BLaER1 (cell line): ENCODE data around the gene KANK3.
A peak's percentile ranks its signal among the peaks of the same experiment; 100 is the strongest.
"Not testable (repeated sequence)": the region's sequence is repeated elsewhere in the genome, so short reads cannot be mapped to it uniquely, and the experiment has no call there.

Source experiments
- H3K27ac ChIP-seq: shearing (Covaris generic); formaldehyde crosslinking; 2 replicates; pipeline ENCODE4 v1.8.1; 2022
- H3K27me3 ChIP-seq: shearing (Covaris generic); formaldehyde crosslinking; 2 replicates; pipeline ENCODE4 v1.8.1; 2022
- H3K36me3 ChIP-seq: shearing (Covaris generic); formaldehyde crosslinking; 2 replicates; pipeline ENCODE4 v1.8.1; 2022
- H3K4me1 ChIP-seq: shearing (Covaris generic); formaldehyde crosslinking; 2 replicates; pipeline ENCODE4 v1.8.1; 2022
- H3K4me2 ChIP-seq: shearing (Covaris generic); formaldehyde crosslinking; 2 replicates; pipeline ENCODE4 v1.8.1; 2022
- H3K4me3 ChIP-seq: shearing (Covaris generic); formaldehyde crosslinking; 2 replicates; pipeline ENCODE4 v1.8.1; 2022
- H3K9ac ChIP-seq: shearing (Covaris generic); formaldehyde crosslinking; 2 replicates; pipeline ENCODE4 v1.8.1; 2022
- H3K9me3 ChIP-seq: shearing (Covaris generic); formaldehyde crosslinking; 2 replicates; pipeline ENCODE4 v1.8.1; 2022
- H4K20me1 ChIP-seq: shearing (Covaris generic); formaldehyde crosslinking; 2 replicates; pipeline ENCODE4 v1.8.1; 2022
- Cebpa-rat ChIP-seq: shearing (Covaris generic); IDR thresholded peaks from 2 replicates; pipeline ENCODE4 v1.8.1; 2022

KANK3 gene

GRCh38 chr19:8379156-8379891, 36.3 kb upstream of the KANK3 start:
- H3K4me2 ChIP-seq, result not testable (repeated sequence)

GRCh38 chr19:8377598-8377997, 34.5 kb upstream of the KANK3 start:
- Histone ChIP-seq H3K9me3 (peaks cover 9% of the 10 kb centered on the region; the same call in 1 of the 2 replicates), H3K27ac (no peak overlapping the region), H4K20me1 (no peaks in the 10 kb centered on the region), H3K4me1 (no peaks in the 10 kb centered on the region), H3K9ac (no peak overlapping the region), H3K27me3 (no peaks in the 10 kb centered on the region), H3K36me3 (peaks cover 61% of the 10 kb centered on the region), H3K4me3 (no peak overlapping the region), H3K4me2 (no peak overlapping the region)
- no peak for TF ChIP-seq Cebpa-rat

More at GRCh38 chr19:8379156-8379891, 36.3 kb upstream of the KANK3 start:
- H3K4me1 ChIP-seq, H3K4me3 ChIP-seq, H3K9me3 ChIP-seq, H3K27me3 ChIP-seq, H4K20me1 ChIP-seq, H3K9ac ChIP-seq, H3K27ac ChIP-seq: not testable (repeated sequence)
- H3K36me3 ChIP-seq, result peaks cover 47% of the 10 kb centered on the region

GRCh38 chr19:8376373-8376974, 33.4 kb upstream of the KANK3 start:
- H3K4me1 ChIP-seq, H3K4me2 ChIP-seq, H3K4me3 ChIP-seq, H3K9me3 ChIP-seq, H3K27me3 ChIP-seq, H4K20me1 ChIP-seq, H3K27ac ChIP-seq, H3K9ac ChIP-seq: not testable (repeated sequence)
- H3K36me3 ChIP-seq, result peaks cover 61% of the 10 kb centered on the region

DNA sequence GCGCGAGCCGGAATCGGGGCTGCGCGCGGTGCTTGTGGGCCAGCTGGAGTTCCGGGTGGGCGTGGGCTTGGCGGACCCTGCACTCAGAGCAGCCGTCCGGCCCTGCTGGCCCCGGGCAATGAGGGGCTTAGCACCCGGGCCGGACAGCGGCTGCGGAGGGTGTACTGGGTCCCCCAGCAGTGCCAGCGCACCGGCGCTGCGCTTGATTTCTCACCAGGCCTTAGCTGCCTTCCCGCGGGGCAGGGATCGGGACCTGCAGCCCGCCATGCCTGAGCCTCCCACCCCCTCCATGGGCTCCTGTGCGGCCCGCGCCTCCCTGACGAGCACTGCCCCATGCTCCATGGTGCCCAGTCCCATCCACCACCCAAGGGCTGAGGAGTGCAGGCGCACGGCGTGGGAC, 32.7 kb upstream of the KANK3 start:
- peaks cover 69% of the 10 kb centered on the region for H3K36me3 ChIP-seq
- H3K27ac ChIP-seq, H3K4me2 ChIP-seq, H3K9ac ChIP-seq, H3K27me3 ChIP-seq, H4K20me1 ChIP-seq, H3K9me3 ChIP-seq, H3K4me1 ChIP-seq, H3K4me3 ChIP-seq: not testable (repeated sequence)

DNA sequence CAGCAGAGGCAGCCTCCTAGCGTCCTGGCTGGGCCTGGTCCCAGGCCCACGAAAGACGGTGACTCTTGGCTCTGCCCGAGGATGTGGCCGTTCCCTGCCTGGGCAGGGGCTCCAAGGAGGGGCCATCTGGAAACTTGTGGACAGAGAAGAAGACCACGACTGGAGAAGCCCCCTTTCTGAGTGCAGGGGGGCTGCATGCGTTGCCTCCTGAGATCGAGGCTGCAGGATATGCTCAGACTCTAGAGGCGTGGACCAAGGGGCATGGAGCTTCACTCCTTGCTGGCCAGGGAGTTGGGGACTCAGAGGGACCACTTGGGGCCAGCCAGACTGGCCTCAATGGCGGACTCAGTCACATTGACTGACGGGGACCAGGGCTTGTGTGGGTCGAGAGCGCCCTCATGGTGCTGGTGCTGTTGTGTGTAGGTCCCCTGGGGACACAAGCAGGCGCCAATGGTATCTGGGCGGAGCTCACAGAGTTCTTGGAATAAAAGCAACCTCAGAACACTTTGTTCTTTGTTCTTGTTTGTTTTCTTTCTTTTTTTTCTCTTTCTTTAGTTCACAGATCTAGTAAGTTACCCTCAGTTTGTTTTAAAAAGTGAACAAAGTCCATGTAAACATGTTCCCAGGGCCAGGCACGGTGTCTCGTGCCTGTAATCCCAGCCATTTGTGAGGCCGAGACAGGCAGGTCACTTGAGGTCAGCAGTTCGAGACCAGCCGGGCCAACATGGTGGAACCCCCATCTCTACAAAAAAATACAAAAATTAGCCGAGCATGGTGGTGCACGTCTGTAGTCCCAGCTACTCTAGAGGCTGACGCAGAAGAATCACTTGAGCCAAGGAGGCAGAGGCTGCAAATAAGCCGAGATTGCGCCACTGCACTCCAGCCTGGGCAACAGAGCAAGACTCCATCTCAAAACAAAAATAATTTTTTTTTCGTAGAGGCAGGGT, 31.1 kb upstream of the KANK3 start:
- H3K9me3 ChIP-seq, result peaks cover 2% of the 10 kb centered on the region; the same call in 1 of the 2 replicates
- no peak overlapping the region for H3K27ac ChIP-seq
- H4K20me1 ChIP-seq, result no peaks in the 10 kb centered on the region
- no peak for TF ChIP-seq Cebpa-rat
- no peak overlapping the region for H3K4me3 ChIP-seq
- no peak overlapping the region for H3K4me2 ChIP-seq
- H3K27me3 ChIP-seq, result no peaks in the 10 kb centered on the region
- peaks cover 59% of the 10 kb centered on the region for H3K36me3 ChIP-seq
- H3K4me1 ChIP-seq, result peaks cover 8% of the 10 kb centered on the region
- no peak overlapping the region for H3K9ac ChIP-seq

DNA sequence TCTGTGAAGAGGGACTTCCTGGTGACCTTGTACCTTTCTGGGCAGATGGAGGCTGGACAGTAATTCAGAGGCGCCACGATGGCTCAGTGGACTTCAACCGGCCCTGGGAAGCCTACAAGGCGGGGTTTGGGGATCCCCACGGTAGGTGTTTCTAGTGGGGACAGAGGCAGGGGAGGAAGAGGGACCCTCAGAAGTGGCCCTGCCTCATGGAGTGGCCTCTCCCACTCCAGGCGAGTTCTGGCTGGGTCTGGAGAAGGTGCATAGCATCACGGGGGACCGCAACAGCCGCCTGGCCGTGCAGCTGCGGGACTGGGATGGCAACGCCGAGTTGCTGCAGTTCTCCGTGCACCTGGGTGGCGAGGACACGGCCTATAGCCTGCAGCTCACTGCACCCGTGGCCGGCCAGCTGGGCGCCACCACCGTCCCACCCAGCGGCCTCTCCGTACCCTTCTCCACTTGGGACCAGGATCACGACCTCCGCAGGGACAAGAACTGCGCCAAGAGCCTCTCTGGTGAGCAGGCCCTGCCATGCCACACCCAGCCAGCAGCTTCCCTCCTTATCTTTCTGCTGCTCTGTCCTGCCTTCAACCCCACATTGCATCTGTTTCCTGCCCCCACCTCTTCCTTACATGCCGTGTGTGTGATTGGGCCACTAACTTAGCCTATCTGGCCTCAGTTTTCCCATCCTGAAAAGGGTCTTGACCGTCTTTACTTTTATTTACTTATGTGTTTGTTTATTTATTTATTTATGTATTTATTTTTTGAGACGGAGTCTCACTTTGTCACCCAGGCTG, 28.1 kb upstream of the KANK3 start:
- peaks cover 42% of the 10 kb centered on the region for H3K36me3 ChIP-seq
- no peaks in the 10 kb centered on the region for H3K9me3 ChIP-seq
- no peak overlapping the region for H3K4me2 ChIP-seq
- H3K4me3 ChIP-seq, result no peak overlapping the region
- TF ChIP-seq Cebpa-rat, result no peak
- H3K27ac ChIP-seq, result no peak overlapping the region
- H3K27me3 ChIP-seq, result peaks cover 21% of the 10 kb centered on the region
- peaks cover 7% of the 10 kb centered on the region for H4K20me1 ChIP-seq
- no peak overlapping the region for H3K9ac ChIP-seq
- peaks cover 23% of the 10 kb centered on the region for H3K4me1 ChIP-seq

DNA sequence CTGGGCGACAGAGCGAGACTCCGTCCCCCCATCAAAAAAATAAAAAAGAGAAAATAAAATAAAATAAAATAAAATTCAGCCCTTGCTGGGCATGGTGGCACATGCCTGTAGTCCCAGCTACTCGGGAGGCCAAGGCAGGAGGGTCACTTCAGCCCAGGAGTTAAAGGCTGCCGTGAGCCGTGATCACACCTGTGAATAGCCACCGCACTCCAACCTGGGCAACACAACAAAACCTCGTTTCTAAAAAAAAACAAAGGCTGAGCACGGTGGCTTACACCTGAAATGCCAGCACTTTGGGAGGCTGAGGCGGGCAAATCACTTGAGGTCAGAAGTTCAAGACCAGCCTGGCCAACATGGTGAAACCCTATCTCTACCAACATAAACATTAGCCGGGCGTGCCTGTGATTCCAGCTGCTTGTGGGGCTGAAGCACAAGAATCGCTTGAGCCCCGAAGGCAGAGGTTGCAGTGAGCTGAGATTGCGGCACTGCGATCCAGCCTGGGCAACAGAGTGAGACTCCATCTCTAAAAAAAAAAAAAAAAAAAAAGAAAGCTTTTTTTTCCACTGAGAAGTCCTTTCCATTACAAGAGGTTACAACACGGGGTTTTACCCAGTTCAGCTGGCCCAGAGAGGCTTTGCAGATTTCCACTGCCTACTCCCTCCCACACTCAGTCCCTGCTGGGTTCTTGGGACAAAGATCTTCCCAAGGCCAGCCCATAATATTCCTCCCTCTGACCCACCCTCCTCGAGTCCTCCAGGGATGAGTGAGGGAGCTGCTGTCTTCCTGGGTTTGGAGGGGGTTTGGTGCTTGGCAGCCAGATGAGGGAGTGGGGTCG, 27.3 kb upstream of the KANK3 start:
- H3K9me3 ChIP-seq, result no peaks in the 10 kb centered on the region
- TF ChIP-seq Cebpa-rat, result no peak
- no peak overlapping the region for H3K4me3 ChIP-seq
- H3K4me2 ChIP-seq, result no peak overlapping the region
- peaks cover 29% of the 10 kb centered on the region for H3K27me3 ChIP-seq
- no peak overlapping the region for H3K27ac ChIP-seq
- peaks cover 15% of the 10 kb centered on the region for H4K20me1 ChIP-seq
- no peak overlapping the region for H3K9ac ChIP-seq
- peaks cover 34% of the 10 kb centered on the region for H3K36me3 ChIP-seq
- peaks cover 23% of the 10 kb centered on the region for H3K4me1 ChIP-seq

- Histone ChIP-seq H3K9me3 (no peaks in the 10 kb centered on the region), H4K20me1 (peaks cover 30% of the 10 kb centered on the region), H3K9ac (no peak overlapping the region), H3K4me2 (peak overlapping the region; percentile 72), H3K36me3 (peaks cover 9% of the 10 kb centered on the region; the same call in 1 of the 2 replicates), H3K27ac (no peak overlapping the region), H3K4me1 (peaks cover 41% of the 10 kb centered on the region), H3K4me3 (no peak overlapping the region), H3K27me3 (peaks cover 57% of the 10 kb centered on the region)
- no peak for TF ChIP-seq Cebpa-rat
These were observed 24.4 kb upstream of the KANK3 start for GRCh38 chr19:8367327-8368001.
